HT1080 (cell line): ENCODE data around the gene WFIKKN1. TPM values are rescaled to one million over a fixed set of nuclear protein-coding genes. Genes with fewer than 3 reads are reported as not detected.
A peak's percentile ranks its signal among the peaks of the same experiment; 100 is the strongest.

ENCODE experiments used
- DNase-seq: peaks from one replicate; pipeline ENCODE4 v3.0.0-alpha.2; 2015; ENCODE audit warnings: low read depth
- total RNA-seq: library from RNA; depleted of rRNA; stranded (reverse); fragments of >200 nt; shearing (Covaris generic); gene quantifications from 2 replicates; pipeline ENCODE4 v1.2.3, GENCODE V29; 2014

Gene WFIKKN1
- total RNA-seq, 1 experiment from 2014 or later: 0.14 TPM

DNA sequence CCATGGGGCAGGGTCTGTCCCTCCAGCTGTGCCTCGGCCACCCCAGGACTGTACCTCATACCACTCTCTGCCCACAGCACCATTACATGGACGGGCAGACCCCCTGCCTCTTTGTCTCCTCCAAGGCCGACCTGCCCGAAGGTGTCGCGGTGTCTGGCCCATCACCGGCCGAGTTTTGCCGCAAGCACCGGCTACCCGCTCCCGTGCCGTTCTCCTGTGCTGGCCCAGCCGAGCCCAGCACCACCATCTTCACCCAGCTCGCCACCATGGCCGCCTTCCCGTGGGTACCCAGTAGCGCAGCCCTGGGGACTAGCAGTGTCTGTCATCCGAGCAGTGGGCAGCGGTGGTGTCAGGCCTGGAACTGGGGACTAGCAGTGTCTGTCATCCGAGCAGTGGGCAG, 42.1 kb downstream of the WFIKKN1 start:
- no peak for DNase-seq

DNA sequence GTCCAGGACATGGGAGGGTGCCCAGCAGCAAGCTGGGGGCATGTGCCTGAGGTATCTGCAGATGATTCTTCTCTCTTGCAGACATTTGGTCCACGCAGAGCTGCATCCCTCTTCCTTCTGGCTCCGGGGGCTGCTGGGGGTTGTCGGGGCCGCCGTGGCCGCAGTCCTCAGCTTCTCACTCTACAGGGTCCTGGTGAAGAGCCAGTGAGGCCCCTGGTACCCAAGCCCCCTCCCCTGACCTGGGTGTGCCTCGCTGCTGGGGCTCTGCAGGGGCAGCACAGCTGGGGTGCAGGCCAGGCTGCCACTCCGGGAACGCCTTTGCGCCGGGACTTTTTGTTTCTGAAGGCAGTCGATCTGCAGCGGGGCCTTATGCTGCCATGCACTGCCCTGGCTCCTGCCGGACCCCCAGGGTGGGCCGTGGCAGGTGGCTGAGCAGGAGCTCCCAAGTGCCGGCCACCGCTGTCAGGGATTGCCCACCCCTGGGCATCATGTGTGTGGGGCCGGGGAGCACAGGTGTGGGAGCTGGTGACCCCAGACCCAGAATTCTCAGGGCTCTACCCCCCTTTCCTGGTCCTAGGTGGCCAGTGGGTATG, 42.7 kb downstream of the WFIKKN1 start:
- DNase-seq: no peak

DNA sequence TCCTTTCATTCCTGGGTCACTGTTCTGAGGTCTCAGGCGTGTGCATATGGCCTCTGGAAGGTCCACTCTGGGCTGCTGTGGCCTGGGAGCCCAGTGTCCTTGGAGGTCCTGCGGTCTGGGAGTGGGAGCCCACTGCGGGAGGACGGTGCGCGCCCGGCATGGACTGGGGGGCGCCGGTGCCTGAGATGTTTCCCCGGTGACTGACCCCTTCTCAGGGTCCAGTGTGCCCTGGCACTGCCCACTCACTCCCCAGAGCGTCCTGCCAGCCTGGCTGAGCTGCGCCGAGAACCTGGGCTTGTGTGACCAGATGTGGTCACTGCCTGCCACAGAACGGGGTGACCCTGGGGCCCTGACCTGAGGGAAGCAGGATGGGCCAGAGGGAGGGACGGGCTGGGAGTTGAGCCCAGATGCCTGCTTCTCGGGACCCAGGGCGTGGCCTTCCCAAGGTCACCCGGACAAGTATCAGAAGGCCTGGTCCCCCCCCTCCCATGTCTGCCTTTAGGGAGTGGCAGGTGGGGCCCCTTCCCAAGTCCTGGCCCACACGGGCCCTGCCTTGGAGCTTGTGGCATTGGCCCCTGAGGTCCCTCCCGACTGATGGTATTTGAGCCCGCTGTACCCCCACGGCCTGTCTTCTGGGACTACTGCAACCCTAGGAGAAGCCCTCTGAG, 43.6 kb downstream of the WFIKKN1 start:
- no peak for DNase-seq

DNA sequence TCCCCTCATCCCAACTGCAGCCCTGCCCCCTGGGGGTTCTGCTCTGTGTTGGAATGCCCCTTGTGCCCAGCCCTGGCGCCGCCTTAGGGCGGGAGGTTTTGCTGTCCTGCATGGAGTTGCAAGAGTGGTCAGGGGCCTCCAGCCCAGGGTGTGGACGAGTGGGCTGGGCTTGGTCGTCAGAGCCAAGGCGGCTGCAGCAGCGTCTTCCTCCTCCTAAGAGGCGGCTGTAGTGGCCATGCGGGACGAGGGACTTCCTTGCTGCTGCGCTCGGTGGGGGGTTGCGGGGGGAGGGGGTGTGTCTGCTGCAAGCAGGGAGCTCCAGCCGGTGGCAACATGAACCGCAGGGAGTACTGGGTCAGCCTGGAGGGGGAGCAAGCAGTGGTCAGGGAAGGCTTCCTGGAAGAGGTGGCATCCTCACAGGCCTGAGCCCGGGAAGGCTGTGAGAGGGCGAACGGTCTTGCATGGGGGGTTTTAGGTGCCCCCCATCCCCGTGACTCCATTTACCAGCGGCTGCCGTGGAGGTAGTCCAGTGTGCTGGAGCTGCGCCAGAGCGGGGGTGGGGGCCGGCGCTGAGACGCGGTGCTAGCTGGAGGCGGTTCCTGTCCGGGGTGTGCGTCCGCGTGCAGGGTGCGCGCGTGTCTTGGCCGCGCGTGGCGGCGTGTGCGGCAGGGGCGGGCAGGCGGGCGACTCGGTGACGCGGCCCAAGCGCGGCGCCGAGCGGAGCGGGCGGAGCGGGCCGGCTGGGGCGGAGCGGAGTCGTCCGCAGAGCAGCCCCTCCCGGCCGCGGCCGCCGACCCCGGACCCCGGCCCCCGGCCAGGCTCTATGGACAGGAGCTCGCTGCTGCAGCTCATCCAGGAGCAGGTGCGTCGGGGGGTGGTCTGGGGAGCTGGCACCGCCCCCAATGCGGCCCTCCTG, 44.4 kb downstream of the WFIKKN1 start, which contains the start of gene RHBDL1:
Gene RHBDL1 (plus strand): TSS at position 704 of the 916 bp plus-strand sequence. CDS start 120 bp downstream, at position 824.
- no peak for DNase-seq

DNA sequence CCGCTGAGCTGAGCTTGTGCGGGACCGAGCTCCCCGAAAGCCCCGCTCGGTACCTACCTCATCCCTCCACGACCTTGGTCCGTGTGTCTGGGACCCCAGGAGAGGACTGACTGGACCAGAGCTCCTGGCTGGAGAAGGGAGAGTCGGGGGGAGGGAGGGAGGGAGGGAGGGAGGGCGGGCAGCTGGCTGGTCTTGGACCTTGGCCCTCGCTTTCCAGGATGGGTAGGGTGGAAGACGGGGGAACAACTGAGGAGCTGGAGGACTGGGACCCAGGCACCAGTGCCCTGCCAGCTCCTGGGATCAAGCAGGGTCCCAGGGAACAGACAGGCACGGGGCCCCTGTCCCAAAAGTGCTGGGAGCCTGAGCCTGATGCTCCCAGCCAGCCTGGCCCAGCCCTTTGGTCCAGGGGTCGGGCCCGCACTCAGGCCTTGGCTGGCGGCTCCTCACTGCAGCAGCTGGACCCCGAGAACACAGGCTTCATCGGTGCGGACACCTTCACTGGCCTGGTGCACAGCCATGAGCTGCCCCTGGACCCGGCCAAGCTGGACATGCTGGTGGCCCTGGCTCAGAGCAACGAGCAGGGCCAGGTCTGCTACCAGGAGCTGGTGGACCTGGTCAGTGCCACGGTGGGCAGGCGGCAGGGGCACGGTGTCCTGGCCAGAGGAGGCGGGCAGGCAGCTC, 45.2 kb downstream of the WFIKKN1 start:
- no peak for DNase-seq

DNA sequence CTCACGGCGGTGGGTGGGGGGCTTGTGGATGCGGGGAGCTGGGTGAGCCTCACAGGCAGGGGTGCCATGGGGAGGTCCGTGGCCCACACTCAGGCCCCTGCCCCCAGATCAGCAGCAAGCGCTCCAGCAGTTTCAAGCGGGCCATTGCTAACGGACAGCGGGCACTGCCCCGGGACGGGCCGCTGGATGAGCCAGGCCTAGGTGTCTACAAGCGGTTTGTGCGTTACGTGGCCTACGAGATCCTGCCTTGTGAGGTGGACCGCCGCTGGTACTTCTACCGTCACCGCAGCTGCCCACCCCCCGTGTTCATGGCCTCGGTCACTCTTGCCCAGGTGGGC, 45.7 kb downstream of the WFIKKN1 start:
- DNase-seq: no peak

DNA sequence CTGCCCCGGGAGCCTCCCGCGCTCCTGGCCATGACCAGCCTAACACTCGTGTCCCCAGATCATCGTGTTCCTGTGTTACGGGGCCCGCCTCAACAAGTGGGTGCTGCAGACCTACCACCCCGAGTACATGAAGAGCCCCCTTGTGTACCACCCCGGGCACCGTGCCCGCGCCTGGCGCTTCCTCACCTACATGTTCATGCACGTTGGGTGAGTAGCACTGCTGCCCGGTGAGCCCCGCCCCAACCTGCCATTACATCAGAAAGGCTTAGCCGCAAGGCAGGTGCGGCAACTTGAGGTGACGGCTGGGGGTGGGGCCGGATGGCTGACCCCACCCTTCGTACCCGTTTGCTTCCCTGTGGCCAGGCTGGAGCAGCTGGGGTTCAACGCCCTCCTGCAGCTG, 46.1 kb downstream of the WFIKKN1 start:
- no peak for DNase-seq

DNA sequence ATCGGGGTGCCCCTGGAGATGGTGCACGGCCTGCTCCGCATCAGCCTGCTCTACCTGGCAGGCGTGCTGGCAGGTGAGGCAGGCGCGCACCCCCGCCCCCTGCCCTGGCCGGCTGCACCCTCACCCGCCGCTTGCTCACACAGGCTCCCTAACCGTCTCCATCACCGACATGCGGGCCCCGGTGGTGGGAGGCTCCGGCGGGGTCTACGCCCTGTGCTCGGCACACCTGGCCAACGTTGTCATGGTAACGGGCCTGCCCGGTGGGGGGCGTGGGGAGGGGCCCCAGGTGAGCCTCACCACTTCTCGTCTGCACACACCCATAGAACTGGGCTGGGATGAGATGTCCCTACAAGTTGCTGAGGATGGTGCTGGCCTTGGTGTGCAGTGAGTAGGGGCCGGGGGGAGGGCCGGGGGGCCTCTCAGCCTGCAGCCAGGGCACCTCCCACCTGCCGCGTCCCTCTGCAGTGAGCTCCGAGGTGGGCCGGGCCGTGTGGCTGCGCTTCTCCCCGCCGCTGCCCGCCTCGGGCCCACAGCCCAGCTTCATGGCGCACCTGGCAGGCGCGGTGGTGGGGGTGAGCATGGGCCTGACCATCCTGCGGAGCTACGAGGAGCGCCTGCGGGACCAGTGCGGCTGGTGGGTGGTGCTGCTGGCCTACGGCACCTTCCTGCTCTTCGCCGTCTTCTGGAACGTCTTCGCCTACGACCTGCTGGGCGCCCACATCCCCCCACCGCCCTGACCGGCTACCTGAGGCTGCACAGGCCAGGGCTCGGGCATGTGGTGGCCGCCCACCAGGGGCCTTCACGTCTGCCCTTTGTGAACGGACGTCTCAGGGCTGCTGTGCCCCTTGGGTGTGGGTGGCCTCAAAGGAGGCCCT, 46.8 kb downstream of the WFIKKN1 start:
- no peak for DNase-seq

DNA sequence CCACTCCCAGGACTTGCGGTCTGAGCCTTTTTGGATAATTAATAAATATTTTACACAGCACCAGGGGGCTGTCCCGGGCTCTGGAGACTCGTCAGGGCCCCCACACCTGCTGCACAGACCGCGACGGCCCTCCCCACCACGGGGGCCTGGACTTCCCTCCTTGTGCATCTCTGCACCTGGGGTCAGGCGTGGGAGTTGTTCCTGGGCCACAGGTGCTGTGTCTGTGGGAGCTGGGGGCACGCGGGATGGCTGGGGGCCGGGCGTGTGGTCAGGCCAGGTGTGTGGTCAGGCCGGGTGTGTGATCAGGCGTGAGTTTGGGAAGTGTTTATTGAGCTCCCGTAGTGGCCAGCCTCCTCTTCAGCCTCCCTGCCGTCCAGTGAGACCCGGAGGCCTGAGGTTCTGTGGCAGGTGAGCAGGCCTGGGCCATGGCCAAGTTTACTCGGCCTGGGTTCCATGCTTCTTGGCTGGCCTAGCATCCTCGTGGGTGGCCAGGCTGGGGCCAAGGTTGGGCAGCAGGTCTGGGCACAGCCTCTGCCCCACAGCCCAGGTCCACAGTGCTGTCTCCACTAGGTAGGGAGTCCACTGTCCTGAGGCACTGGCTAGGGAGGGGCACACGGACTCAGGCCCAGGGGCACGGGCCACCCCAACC, 47.5 kb downstream of the WFIKKN1 start:
- DNase-seq: no peak

DNA sequence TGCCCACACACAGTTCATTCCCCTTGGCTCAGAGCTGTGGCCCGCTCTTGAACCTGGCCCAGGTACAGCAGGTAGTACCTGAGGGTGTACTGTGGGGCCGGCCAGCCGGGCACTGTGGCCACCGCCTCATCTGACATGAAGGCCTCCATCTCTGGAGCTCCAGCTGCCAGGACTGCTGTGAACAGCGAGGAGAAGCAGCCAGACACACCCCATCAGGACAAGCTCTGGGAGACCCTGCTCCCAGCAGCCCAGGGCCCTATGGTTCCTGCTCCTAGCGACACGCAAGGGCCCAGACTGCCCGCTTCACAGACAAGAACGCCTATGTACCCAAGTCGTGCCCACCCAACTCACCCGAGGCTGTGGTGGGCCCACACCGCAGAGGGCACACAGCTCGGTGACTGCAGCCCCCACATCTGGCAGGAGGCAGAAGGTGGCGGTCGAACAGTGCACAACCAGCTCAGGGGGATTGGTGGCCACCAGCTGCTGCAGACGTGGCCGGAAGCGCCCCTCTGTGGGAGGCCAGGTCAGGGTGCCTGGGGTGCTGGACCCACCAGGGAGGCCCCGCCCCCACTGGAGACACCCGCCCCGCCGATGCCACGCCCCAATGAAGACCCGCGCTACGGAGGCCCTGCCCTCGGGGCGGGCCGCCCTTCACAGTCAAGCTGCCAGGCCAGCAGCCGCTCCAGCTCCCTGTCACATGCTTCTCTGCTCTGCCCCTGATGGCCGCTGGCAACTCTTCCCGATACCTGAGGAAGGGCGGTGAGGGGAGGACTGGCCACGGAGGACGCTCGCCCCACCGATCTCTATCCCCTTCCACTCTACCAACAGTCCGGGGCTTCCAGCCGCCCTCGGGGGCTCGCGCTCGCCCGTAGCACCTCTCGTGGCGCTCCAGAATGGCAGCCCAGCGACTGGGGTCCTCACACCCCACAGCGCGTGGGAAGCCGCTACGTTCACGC, 48.4 kb downstream of the WFIKKN1 start:
- DNase-seq: peak; percentile 50

DNA sequence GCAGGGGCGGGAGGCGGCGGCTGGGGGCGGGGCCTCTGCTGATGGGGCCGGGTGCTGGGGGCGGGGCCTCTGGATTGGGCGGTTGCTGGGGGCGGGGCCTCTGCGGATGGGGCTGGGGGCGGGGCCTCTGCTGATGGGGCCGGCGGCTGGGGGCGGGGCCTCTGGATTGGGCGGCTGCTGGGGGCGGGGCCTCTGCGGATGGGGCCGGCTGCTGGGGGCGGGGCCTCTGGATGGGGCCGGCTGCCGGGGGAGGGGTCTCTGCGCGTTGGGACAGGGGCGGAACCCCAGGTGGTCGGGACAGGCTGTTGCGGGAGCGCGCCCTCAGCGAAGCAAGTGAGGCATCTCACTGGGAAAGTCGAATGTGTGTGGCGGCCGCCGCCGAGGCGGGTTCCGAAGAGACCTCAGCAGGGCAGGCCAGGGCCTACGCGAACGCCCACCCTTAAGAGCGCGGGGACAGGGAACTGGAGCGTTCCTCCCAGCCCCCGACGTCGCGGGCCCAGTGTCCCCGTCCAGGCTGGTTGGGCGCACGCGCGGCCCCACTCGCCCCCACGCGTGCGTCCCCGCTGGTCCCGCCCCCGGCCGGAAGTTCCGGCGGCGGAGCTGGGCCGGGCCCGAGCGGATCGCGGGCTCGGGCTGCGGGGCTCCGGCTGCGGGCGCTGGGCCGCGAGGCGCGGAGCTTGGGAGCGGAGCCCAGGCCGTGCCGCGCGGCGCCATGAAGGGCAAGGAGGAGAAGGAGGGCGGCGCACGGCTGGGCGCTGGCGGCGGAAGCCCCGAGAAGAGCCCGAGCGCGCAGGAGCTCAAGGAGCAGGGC, 49.2 kb downstream of the WFIKKN1 start, which contains the start of gene STUB1:
Gene STUB1 (plus strand): TSS at position 597 of the 811 bp plus-strand sequence. CDS start 116 bp downstream, at position 713.
- peak; percentile 68 for DNase-seq

DNA sequence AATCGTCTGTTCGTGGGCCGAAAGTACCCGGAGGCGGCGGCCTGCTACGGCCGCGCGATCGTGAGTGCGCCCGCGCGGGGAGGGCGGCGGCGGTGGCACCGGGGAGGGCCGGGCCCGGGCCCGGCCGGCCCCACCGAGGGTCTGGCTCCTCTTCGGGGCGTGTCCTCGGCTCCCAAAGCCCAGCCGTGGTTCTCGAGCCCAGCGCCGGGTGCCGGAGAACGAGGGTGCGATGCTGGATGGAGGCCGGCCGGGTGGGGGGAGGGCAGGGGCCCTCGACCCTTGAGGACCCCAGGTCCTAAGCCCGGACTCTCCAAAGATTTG, 49.8 kb downstream of the WFIKKN1 start:
- DNase-seq: no peak

DNA sequence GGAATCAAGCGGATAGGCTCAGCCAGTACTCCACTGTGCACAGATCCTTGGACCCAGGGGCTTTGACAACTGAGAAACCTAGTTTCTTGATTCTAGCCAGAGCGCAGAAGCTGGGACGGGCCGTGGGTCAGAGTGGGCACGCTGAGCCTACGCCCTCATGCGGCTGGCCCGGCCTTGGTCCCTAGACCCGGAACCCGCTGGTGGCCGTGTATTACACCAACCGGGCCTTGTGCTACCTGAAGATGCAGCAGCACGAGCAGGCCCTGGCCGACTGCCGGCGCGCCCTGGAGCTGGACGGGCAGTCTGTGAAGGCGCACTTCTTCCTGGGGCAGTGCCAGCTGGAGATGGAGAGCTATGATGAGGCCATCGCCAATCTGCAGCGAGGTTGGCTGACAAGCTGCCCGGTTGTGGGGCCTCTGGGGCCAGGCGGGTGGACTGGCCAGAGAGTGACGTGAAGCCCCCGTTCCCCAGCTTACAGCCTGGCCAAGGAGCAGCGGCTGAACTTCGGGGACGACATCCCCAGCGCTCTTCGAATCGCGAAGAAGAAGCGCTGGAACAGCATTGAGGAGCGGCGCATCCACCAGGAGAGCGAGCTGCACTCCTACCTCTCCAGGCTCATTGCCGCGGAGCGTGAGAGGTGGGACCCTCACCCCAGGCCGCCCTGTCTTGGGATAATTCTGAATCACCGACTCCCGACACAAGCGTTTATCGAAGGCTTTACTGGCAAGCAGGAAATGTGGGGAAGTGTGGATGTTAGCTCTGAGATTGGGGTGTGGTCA, 50.4 kb downstream of the WFIKKN1 start:
- DNase-seq: peak; percentile 37

DNA sequence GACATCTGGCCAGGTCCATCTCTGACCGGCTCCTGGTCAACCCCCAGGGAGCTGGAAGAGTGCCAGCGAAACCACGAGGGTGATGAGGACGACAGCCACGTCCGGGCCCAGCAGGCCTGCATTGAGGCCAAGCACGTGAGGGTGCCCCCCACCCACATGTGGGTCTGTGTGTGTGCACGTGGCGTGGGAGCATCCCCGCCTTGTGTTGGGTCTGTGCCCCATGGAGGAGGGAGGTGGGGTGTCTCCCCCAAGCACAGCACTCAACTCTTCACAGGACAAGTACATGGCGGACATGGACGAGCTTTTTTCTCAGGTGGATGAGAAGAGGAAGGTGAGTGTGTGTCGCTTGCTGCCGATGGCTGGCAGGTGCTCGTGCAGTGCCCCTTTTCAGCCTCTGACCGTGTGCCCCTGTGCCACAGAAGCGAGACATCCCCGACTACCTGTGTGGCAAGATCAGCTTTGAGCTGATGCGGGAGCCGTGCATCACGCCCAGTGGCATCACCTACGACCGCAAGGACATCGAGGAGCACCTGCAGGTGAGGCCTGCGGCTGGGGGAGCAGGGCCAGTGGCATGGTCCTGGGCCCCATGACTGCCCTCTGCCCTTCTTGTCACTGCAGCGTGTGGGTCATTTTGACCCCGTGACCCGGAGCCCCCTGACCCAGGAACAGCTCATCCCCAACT, 51.1 kb downstream of the WFIKKN1 start:
- DNase-seq: peak; percentile 32

DNA sequence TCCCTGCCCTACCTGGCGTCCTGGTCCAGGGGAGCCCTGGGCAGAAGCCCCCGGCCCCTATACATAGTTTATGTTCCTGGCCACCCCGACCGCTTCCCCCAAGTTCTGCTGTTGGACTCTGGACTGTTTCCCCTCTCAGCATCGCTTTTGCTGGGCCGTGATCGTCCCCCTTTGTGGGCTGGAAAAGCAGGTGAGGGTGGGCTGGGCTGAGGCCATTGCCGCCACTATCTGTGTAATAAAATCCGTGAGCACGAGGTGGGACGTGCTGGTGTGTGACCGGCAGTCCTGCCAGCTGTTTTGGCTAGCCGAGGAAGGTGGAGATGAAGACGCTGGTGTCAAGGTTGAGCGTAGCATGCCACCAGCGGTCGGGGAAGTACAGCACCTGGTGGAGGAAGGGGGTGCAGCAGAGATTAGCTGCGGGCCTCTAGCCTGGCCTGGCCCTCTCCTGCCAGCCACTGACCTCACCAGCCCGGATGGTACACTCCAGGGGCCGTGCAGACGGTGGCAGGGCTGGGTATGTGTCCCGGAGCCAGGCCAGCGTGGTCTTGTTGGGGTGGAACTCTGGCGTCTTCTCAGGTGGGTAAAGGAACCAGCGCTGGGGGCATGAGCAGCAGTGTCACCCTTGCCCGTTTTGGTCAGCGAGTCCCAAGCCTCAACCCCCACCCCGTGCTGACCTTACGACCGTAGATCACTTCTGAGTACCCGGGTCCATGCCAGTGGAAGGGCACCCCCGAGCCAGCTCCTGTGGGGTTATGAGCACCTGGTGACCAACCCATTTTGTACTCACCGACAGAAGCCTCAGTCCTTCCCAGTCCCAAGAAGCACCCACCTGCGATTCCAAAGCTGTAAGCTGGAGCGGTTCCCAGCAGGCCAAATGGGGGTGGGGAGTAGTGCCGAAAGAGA, 52.0 kb downstream of the WFIKKN1 start:
- no peak for DNase-seq
